Colonic mucosa (tissue), 4 donors: ENCODE results near the gene SCMH1. TPM values are rescaled to one million over a fixed set of nuclear protein-coding genes. Genes with fewer than 3 reads are reported as not detected.
"Not testable (repeated sequence)": the region's sequence is repeated elsewhere in the genome, so short reads cannot be mapped to it uniquely, and the experiment has no call there.

ENCODE experiments used
- DNase-seq: peaks from one replicate; pipeline ENCODE4 v3.0.0-alpha.2; 2020
- H3K27ac ChIP-seq: fragments of 200-600 bp; one replicate; pipeline ENCODE4 v1.8.0; 2021
- H3K27me3 ChIP-seq: fragments of 200-600 bp; one replicate; pipeline ENCODE4 v1.8.0; 2021
- H3K36me3 ChIP-seq: fragments of 200-600 bp; one replicate; pipeline ENCODE4 v1.8.0; 2021
- H3K4me1 ChIP-seq: fragments of 200-600 bp; one replicate; pipeline ENCODE4 v1.8.0; 2021; ENCODE audit warnings: mild to moderate bottlenecking
- H3K4me3 ChIP-seq: fragments of 200-600 bp; one replicate; pipeline ENCODE4 v1.8.0; 2021
- H3K9ac ChIP-seq, 2 donors: one replicate each; pipeline ENCODE4 v1.7.0; 2013; ENCODE audit warnings: control low read depth in 2 of 2, low read depth in 2 of 2, low read length in 2 of 2
- H3K9me3 ChIP-seq: fragments of 200-600 bp; one replicate; pipeline ENCODE4 v1.8.0; 2021
- intact Hi-C: fragments of 100-400 bp; cut with DNase I; formaldehyde crosslinking; loops from one replicate; pipeline ENCODE4 v1.14.1; 2022
- total RNA-seq, 2 donors: library from RNA; stranded (reverse); fragmentation: NEBNext Ultra II Directional in 1 of 2; extraction: Animal tissue kit (Norgen Biotek cat#: 25700) in 1 of 2; gene quantifications; one replicate each; pipeline ENCODE4 v1.2.1, GENCODE V29; 2021
- TF ChIP-seq, protein P1 (sequence below): fragments of 200-600 bp; IDR thresholded peaks from one replicate; pipeline ENCODE4 v1.8.0; 2022; ENCODE audit warnings: antibody characterized with exemption, mild to moderate bottlenecking
- donor health status: healthy.
- donor health status: DM: no; HTN: no; CAD: no.
- donor health status: DM: no; HTN: no; CAD: no.

The SCMH1 gene
- total RNA-seq, 2 donors from 2014 or later, result 26.3 to 32.7 TPM

DNA sequence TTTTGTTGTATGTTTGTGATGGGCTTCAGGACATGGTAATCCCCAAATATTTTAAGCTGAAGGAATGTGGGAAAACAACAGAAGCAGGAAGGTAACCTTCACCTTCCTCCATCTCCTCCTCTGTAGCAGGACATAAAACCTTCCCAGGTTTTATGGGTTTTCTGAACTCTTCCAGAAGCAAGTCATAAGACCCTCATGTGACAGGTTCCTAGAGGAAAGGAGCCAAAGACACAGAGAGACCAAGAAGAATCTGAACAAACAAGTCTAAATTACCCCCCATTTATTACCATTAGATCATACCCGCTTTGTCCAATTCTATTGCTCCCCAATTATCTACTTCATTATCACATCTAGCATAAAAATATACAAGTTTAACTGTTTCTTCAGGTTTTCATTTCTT lies 28.8 kb downstream of the SCMH1 start:
- Histone ChIP-seq H3K9me3 (no peaks in the 10 kb centered on the region), H3K4me1 (no peaks in the 10 kb centered on the region), H3K27ac (no peak overlapping the region), H3K4me3 (no peak overlapping the region), H3K36me3 (no peaks in the 10 kb centered on the region), H3K27me3 (no peaks in the 10 kb centered on the region), H3K9ac (no peak overlapping the region)
- TF ChIP-seq, protein P1, sequence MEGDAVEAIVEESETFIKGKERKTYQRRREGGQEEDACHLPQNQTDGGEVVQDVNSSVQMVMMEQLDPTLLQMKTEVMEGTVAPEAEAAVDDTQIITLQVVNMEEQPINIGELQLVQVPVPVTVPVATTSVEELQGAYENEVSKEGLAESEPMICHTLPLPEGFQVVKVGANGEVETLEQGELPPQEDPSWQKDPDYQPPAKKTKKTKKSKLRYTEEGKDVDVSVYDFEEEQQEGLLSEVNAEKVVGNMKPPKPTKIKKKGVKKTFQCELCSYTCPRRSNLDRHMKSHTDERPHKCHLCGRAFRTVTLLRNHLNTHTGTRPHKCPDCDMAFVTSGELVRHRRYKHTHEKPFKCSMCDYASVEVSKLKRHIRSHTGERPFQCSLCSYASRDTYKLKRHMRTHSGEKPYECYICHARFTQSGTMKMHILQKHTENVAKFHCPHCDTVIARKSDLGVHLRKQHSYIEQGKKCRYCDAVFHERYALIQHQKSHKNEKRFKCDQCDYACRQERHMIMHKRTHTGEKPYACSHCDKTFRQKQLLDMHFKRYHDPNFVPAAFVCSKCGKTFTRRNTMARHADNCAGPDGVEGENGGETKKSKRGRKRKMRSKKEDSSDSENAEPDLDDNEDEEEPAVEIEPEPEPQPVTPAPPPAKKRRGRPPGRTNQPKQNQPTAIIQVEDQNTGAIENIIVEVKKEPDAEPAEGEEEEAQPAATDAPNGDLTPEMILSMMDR, result no peak
- DNase-seq, result no peak
- intact Hi-C loops, result no loop called here

DNA sequence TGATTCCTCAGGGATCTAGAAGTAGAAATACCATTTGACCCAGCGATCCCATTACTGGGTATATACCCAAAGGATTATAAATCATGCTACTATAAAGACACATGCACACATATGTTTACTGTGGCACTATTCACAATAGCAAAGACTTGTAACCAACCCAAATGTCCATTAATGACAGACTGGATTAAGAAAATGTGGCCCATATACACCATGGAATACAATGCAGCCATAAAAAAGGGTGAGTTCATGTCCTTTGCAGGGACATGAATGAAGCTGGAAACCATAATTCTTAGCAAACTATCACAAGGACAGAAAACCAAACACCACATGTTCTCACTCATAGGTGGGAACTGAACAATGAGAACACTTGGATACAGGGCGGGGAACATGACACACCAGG lies 30.5 kb downstream of the SCMH1 start:
- H3K27ac ChIP-seq, H3K27me3 ChIP-seq, H3K9ac ChIP-seq, H3K9me3 ChIP-seq, H3K4me1 ChIP-seq, intact Hi-C loops, H3K36me3 ChIP-seq, H3K4me3 ChIP-seq, DNase-seq: not testable (repeated sequence)

DNA sequence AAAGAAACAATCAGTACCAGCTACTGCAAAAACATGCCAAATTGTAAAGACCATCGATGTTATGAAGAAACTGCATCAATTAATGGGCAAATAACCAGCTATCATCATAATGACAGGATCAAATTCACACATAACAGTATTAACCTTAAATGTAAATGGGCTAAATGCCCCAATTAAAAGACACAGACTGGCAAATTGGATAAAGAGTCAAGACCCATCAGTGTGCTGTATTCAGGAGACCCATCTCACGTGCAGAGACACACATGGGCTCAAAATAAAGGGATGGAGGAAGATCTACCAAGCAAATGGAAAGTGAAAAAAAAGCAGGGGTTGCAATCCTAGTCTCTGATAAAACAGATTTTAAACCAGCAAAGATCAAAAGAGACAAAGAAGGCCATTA lies 35.1 kb downstream of the SCMH1 start:
- H3K4me3 ChIP-seq, H3K27ac ChIP-seq, H3K36me3 ChIP-seq, H3K27me3 ChIP-seq, H3K9ac ChIP-seq, intact Hi-C loops, H3K4me1 ChIP-seq, H3K9me3 ChIP-seq, DNase-seq: not testable (repeated sequence)

DNA sequence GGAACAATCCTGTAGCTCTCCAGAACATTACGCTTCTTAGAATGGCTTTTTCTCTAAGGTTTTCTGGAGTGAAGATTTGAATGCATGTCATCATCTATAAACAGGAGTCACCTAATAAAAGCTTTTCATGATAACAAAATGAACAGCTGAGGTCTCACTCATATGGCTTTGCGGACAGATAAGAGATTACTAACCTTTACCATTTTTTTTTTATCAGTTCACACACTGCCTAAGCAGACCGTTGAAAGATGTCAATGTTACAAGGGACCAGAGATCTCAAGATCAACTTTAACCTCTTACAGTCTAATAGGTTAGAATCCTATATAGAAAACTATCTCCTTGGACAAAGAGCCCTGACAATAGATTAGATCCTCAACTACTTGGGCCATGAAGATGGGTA lies 41.4 kb downstream of the SCMH1 start:
- intact Hi-C loops, result no loop called here
- no peak overlapping the region for H3K9ac ChIP-seq
- H3K9me3 ChIP-seq, result no peaks in the 10 kb centered on the region
- TF ChIP-seq, protein P1, result no peak
- no peaks in the 10 kb centered on the region for H3K27me3 ChIP-seq
- no peak overlapping the region for H3K27ac ChIP-seq
- H3K4me3 ChIP-seq, result no peak overlapping the region
- no peaks in the 10 kb centered on the region for H3K4me1 ChIP-seq
- DNase-seq, result no peak
- no peaks in the 10 kb centered on the region for H3K36me3 ChIP-seq

DNA sequence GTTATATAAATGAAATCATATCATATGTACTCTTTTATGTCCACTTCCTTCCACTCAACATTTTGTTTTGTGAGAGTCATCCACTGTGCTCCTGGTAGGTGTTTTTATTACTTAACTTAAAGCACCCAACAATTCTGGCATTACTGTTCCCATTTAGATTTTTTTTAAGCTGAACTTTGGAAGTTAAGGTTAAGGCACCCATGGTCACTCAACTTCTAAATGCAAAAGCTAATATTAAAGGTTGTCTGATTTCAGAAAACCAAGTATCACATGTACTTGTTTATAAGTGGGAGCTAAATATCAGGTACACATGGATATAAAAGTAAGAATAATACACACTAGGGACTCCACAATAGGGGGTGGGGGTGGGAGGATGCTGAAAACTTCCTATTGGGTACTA lies 42.7 kb downstream of the SCMH1 start:
- H3K36me3 ChIP-seq, result no peaks in the 10 kb centered on the region
- no peaks in the 10 kb centered on the region for H3K4me1 ChIP-seq
- intact Hi-C loops, result no loop called here
- TF ChIP-seq, protein P1, result no peak
- H3K4me3 ChIP-seq, result no peak overlapping the region
- DNase-seq, result no peak
- H3K27me3 ChIP-seq, result no peaks in the 10 kb centered on the region
- no peak overlapping the region for H3K9ac ChIP-seq
- no peak overlapping the region for H3K27ac ChIP-seq
- H3K9me3 ChIP-seq, result no peaks in the 10 kb centered on the region

DNA sequence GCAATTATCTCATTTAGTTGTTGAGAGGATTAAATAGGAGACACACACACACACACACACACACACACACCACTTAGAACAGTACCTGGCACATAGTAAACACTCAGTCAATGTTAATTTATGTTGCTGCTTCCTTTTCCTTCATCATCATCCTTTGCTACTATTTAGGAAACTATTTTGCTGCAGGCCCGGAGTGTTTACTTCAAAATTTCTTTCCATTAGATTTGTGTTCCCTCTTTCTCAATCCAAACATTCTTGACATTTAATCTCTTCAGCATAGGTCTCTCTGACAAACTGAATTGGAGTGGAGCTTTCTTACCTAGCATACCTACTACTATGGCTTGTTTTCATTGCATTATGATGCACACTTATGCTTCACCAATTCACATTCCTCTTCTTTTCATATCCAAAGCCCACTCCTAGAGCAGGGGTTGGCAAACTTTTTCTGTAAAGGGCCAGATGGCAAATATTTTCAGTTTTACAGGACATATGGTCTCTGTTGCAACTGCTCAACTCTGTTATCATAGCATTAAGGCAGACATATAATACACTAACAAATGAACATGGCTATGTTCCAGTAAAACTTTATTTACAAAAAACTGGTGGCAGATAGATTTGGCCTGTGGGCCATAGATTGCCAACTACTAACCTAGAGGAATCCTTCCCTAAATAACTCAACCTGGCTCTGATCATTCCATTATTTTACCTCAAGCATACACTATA lies 49.5 kb downstream of the SCMH1 start:
- Histone ChIP-seq H3K4me1 (no peaks in the 10 kb centered on the region), H3K27ac (no peak overlapping the region), H3K36me3 (no peaks in the 10 kb centered on the region), H3K9ac (no peak overlapping the region), H3K27me3 (no peaks in the 10 kb centered on the region), H3K9me3 (no peaks in the 10 kb centered on the region), H3K4me3 (no peak overlapping the region)
- no peak for DNase-seq
- TF ChIP-seq, protein P1, result no peak
- intact Hi-C loops, result no loop called here
